DMS79 (cell line): ENCODE data around the gene MKKS.
"Not testable (repeated sequence)": the region's sequence is repeated elsewhere in the genome, so short reads cannot be mapped to it uniquely, and the experiment has no call there.

Experiments used
- DNase-seq: peaks from one replicate; lab custom pipeline; 2025; lab: John Stamatoyannopoulos, UW

MKKS gene

DNA sequence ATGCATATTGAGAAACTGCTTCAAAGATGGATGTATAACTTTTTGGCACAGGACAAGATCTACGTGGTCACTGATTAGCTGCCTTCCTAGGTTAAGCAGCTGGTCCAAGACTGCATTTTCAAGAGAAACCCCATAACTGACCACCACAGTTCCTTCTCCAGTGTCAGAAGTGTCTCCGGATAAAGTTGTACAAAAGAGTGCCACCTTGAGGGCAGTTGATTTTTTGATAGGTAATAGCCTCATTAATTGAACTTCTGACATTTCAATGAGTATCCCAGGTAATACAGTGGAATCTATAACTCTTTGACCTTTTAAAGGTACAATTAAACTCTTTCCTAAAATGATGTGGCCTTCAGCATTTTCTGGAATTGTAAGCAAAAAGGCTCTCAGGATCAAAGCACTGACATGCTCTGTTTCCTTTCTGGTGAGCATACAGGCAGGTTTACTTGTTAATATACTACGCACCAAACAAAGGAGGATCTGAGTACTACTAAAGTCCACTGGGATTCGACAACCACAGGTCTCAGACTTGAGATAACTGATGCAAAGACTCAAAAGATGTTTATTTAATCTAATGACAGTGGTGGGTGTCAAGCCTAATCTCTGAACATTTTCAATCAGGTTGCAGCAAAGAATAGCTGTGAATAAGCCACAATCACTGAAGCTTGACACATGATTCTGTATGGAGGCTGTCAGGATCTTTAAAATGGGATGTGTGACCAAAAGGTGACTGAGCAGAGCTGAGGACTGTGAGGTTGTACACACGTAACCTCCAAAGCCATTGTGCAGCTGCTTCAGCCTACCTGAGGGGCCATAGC is 21.2 kb downstream of the MKKS start:
- DNase-seq, result no peak

DNA sequence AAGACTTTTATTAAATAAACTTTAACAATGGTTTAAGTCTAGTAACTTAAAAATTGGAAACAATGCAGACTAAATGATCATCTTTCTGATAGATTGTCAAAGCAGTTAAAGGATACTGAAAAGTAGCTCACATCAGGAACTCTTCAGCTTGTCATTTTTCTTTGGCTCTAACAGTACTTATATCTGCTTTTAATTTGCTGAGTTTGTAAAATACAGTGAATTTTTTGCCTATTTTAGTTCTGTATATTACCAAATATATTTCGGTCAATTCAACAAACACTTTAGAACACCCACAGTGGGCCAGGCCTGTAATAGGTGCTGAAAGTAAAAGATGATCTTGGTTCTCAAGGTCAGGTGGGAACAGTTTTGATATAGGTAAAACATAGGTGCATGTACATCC is 22.3 kb downstream of the MKKS start:
- no peak for DNase-seq

DNA sequence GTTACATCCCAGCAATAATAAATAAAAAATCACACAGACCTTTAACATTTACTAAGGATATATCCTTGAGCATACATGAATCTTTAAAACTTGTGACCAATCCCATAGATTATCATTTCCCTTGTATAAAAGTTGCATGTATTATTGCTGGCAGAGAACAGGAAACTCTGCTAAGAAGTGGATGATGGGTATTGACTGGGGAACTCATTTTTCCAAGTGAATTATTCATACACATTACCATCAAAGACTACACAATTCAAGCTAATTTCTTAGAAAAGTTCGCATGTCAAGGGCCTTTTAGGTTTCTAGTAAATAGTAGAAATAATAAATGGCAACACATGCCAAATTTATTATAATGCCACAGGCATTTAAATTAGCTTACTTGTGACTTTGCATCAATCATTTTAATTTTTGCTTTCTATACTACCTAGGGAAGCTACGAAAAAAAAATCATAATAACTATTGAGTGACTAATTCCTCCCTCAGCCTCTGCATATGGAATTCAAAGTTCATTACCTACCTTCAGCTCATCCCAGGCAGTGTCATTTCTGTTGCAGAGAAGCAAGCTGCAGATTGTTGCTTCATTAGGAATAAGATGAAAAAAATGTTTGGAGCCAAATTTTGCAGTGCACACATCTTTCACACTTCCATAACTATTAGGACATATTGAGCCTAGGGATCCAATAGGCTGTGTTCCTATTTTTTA is 25.8 kb downstream of the MKKS start:
- no peak for DNase-seq

DNA sequence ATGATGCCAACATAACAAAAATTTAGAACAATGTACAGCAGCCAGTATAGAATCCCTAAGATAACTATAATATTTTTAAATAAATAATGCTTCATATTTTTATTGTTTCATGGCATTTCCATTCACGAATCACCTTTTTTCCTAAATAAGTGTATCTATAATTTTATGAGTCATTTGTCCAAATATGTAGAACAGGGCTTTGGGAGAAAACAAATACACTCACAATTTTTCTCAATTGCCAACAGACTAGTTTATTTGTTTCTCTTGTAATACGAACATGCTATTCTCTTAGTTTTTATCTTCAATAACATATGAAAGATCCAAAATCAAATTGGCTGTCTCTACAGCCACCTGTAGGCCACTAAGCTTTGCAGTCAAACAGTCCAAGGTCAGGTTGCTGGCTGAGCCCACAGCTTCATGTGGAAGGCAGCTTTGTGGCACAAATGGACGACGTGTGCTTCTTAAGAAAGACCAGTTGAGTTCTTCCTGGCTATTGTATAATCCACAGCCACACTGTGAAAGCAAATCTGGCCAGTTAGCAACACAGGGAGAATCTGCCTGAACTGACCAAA is 29.0 kb downstream of the MKKS start:
- no peak for DNase-seq

GRCh38 chr20:10404023-10404628 is 29.9 kb downstream of the MKKS start:
- DNase-seq, result no peak

DNA sequence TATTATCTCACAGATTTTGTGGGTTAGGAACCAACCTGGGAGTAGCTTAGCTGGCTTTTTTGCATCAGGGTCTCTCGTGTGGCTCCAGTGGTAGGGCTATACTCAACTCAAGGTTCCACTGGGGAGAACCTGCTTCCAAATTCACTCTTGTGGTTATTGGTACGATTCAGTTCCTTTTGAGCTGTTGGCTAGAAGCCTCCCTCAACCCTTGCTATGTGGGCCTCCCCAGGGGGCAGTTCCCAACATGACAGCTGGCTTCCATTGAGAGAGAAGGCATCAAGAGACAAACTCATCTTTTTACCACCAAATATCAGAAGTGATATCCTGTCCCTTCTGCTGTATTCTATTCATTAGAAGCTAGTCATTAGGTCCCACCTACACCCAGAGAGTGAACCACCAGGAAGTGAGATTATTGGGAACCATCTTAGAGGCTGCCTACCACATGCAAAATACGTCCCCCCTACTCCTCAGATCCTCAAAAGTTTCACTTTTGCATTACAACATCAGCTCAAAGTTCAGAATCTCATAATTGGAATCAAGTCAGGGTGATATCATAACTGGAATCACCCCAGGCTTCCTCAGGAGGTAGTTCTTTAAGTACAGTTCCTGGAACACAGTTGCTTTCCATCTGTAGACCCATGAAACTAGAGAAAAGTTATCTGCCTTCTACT is 30.9 kb downstream of the MKKS start:
- no peak for DNase-seq

DNA sequence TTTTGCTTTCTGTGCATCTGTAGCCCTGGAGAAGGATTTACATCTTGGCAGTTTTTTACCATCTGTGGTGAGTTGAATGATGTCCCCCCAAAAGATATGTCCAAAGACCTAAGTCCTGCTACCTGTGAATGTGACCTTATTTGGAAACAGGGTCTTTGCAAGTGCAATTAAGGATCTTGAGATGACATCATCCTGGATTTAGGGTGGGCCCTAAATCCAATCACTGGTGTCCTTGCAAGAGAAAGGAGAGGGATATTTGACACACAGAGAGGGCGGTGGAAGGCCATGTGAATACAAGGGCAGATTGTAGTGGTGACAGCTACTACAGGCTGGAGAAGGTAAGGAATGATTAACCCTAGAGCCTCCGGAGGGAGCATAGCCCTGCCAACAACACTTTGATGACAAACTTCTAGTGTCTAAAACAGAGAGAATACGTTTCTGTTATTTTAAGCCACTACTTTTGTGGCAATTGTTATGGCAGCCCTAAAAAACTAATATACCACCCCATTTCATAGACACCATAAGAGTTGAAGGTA is 35.1 kb downstream of the MKKS start:
- DNase-seq, result no peak

- DNase-seq, result not testable (repeated sequence)
Observed at GRCh38 chr20:10394752-10395151, 39.3 kb downstream of the MKKS start.

GRCh38 chr20:10390709-10391108 is 43.3 kb downstream of the MKKS start:
- DNase-seq, result no peak

DNA sequence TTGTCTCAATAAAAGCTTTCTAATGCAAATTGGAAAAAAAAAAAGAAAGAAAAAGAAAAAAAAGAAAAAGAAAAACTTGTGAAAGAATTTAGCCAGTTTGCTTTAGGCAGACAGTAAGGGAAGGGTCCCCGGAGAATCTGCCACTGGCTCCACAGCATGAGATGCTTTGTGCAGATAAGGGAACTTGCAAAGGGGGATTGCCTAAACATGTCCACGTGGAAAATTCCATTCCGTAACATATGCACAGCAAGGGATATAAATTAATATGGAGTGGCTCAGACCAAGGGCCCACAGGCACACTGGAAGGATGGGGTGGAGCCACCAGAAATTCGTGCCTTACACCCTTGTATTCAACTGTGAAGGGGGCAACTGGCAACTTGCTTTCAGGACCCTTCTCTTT is 45.4 kb downstream of the MKKS start:
- DNase-seq, result no peak

DNA sequence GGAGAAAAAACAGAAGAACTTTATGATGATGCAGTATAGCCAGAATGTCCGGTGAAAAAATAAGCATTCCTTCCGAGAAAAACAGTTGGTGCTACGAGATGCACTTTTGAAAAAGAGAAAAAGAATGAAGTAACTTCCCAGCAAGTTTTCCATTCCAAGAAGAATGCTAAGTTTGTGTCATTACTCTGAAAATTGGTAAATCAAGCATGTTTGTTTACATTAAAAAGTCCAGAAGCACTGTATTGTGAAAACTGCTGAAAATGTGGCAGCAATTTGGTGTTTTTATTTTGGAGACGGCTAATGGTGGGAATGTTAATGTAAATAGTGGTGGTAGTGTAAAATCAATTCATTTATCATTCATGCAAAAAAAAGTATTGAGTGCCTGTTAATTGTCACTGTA is 46.3 kb downstream of the MKKS start:
- DNase-seq, result no peak

GRCh38 chr20:10385850-10386544 is 48.0 kb downstream of the MKKS start:
- no peak for DNase-seq

DNA sequence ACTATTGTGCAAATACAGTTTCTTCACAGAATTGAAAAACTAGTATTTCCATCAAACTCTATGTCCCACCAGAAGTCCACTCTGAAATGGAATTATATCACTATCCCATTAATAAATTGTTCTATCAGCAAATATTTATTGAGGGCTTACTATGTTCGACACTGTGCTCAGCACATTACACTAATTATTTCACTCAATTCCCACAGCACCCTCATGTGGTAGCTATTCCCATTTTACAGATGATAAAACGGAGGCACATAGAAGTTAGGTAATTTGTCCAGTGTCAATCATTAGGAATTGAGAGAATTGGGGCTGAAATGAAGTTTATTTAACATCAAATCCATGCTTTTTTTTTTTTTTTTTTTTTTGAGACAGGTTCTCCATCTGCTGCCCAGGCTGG is 52.5 kb downstream of the MKKS start:
- DNase-seq, result no peak

DNA sequence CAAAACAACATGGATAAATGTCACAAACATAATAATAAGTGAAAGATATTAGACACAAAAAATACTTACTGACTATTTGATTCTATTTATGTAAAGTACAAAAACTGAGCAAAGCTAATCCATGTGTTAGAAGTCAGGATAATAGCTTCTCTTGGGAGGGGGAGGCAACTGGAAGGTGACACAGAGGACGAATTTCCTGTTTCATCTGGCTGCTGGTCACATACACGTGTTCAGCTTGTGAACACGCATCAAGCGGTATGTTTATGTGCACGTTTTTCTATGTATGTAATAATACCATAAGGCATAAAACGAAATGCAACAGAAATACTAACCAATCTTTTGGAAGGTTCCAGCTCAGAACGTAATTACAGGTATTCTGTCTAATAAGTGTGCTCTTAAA is 54.3 kb downstream of the MKKS start:
- DNase-seq, result no peak

DNA sequence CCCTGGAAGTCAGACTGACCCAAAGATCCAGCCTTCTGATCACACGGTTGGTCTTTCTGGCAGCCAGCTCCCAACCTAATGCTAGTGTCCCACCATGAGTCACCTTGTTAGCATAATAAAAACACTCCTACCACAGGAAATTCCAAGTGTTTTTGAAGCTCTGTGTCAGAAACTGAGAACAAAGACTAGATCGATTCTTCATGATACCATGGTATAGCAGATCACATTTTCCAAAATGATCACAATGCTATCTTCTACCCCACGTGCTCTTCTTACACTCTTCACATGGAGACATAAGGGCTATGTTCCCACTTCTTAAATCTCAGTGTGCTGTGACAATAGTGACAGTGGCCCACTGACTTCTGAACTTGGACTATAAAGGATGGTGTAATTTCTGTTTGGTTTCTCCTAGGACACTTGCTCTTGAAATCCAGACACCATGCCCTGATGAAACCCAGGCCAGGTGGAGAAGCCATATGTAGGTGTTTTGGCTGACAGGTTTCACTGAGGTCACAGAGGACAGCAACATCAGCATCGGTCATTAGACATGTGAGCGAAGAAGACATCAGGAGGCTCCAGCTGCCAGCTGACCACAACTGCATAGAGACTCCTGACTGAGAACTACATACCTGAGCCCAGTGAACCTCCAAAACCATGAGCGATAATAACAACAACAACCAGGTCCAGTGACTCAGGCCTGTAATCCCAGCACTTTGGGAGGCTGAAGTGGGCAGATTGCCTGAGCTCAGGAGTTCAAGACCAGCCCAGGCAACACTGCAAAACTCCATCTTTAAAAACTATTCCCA is 57.5 kb downstream of the MKKS start:
- DNase-seq, result no peak

DNA sequence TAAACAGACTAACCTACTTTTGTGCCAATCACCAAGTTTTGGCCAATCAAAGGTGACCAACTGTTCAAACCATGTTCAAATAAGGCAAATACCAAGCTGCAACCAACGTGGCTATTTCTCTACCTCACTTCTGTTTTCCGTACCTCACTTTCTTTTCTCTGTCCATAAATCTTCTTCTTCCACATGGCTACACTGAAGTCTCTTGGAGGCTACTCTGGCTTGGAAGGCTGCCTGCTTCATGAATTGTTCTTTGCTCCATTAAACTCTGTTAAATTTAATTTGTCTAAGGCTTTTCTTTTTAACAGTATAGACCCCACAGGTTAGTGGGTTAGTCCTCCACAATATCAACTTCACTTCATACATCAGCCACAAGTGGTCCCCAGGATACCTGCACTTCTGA is 58.8 kb downstream of the MKKS start:
- no peak for DNase-seq

GRCh38 chr20:10374036-10374435 is 60.0 kb downstream of the MKKS start:
- DNase-seq, result no peak

DNA sequence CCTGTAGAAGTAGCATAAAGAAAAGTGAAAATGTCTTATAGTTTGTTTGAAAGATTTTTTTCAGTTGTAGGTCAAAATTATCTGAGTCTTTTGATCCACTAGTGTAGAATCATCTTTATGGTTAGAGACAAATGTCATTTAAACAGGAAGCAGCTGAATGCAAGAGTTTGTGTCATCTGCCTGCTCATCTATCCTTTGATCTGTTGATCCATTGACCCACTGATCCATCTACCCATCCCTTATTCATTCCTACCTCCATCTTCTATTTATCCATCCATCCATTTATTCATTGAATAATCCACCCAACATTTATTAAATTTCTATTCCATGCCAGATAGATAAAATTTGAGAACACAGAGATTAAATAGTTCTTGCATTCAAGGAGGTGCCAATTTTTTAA is 62.6 kb downstream of the MKKS start:
- no peak for DNase-seq

GRCh38 chr20:10370091-10370887 is 63.7 kb downstream of the MKKS start:
- no peak for DNase-seq

GRCh38 chr20:10369723-10370090 is 64.3 kb downstream of the MKKS start:
- peak; percentile 12 for DNase-seq
